Measurements from ENCODE around the gene PTPRN2. TPM values are rescaled to one million over a fixed set of nuclear protein-coding genes. Genes with fewer than 3 reads are reported as not detected.

PTPRN2 gene
- total RNA-seq, 4 donors from 2014 or later = 6.6 to 10.7 (median 8.2) TPM

GRCh38 chr7:158404031-158404761 lies 183.4 kb downstream of the PTPRN2 start:
- 64 to 69% methylated on average over 21 of the region's 23 CpGs for WGBS, 2 donors

GRCh38 chr7:158403013-158403821 lies 184.4 kb downstream of the PTPRN2 start:
- Histone ChIP-seq H3K27me3 (no peaks in the 10 kb centered on the region), H3K36me3 (no peaks in the 10 kb centered on the region), H3K27ac (no peak overlapping the region), H3K4me1 (no peaks in the 10 kb centered on the region), H3K4me3 (no peak overlapping the region), H3K9me3 (peaks cover 0 to 15% (median 0%) of the 10 kb centered on the region in 4 donors)
- WGBS, 2 donors = 73 to 78% methylated on average over 19 to 21 of the region's 21 CpGs
- no peak for DNase-seq (ENCODE audit: low spot score in 2 of 2)
- TF ChIP-seq EP300 (IDR thresholded peaks at IDR 0.05) (no peak), POLR2A (IDR thresholded peaks at IDR 0.05) (no peak), CTCF (IDR thresholded peaks at IDR 0.05) (no peak)

More at GRCh38 chr7:158404031-158404761, 183.4 kb downstream of the PTPRN2 start:
- no peak overlapping the region for H3K4me3 ChIP-seq
- DNase-seq (ENCODE audit: low spot score in 2 of 2) = no peak
- TF ChIP-seq CTCF (IDR thresholded peaks at IDR 0.05) (no peak), EP300 (IDR thresholded peaks at IDR 0.05) (no peak), POLR2A (IDR thresholded peaks at IDR 0.05) (no peak)
- H3K4me1 ChIP-seq = no peaks in the 10 kb centered on the region
- H3K27me3 ChIP-seq = no peaks in the 10 kb centered on the region
- no peaks in the 10 kb centered on the region for H3K36me3 ChIP-seq
- H3K9me3 ChIP-seq = peaks cover 0 to 6% (median 0%) of the 10 kb centered on the region in 4 donors
- no peak overlapping the region for H3K27ac ChIP-seq

GRCh38 chr7:158402471-158402870 lies 185.2 kb downstream of the PTPRN2 start:
- DNase-seq (ENCODE audit: low spot score in 2 of 2) = no peak
- no peak overlapping the region for H3K27ac ChIP-seq
- no peaks in the 10 kb centered on the region for H3K36me3 ChIP-seq
- no peaks in the 10 kb centered on the region for H3K4me1 ChIP-seq
- H3K9me3 ChIP-seq = peaks cover 0 to 17% (median 0%) of the 10 kb centered on the region in 4 donors
- no peak overlapping the region for H3K4me3 ChIP-seq
- 64 to 66% methylated on average over 11 of the region's 11 CpGs for WGBS, 2 donors
- no peaks in the 10 kb centered on the region for H3K27me3 ChIP-seq
- TF ChIP-seq CTCF (IDR thresholded peaks at IDR 0.05) = no peak
- TF ChIP-seq EP300 (IDR thresholded peaks at IDR 0.05) = no peak
- TF ChIP-seq POLR2A (IDR thresholded peaks at IDR 0.05) = no peak

- DNase-seq (ENCODE audit: low spot score in 2 of 2) = no peak
- H3K4me1 ChIP-seq = no peaks in the 10 kb centered on the region
- H3K27me3 ChIP-seq = no peaks in the 10 kb centered on the region
- H3K9me3 ChIP-seq = peaks cover 0 to 17% (median 0%) of the 10 kb centered on the region in 4 donors
- no peak overlapping the region for H3K4me3 ChIP-seq
- WGBS, 2 donors = 62 to 71% methylated on average over 10 of the region's 10 CpGs
- TF ChIP-seq POLR2A (IDR thresholded peaks at IDR 0.05) = no peak
- H3K36me3 ChIP-seq = no peaks in the 10 kb centered on the region
- H3K27ac ChIP-seq = no peak overlapping the region
Observed at GRCh38 chr7:158401826-158402225, 185.8 kb downstream of the PTPRN2 start.

GRCh38 chr7:158401295-158401694 lies 186.3 kb downstream of the PTPRN2 start:
- H3K9me3 ChIP-seq = peaks cover 0 to 17% (median 0%) of the 10 kb centered on the region in 4 donors
- 84 to 95% methylated on average over 8 of the region's 8 CpGs for WGBS, 2 donors
- H3K4me3 ChIP-seq = no peak overlapping the region
- no peaks in the 10 kb centered on the region for H3K27me3 ChIP-seq
- no peak overlapping the region for H3K27ac ChIP-seq
- H3K36me3 ChIP-seq = no peaks in the 10 kb centered on the region
- no peaks in the 10 kb centered on the region for H3K4me1 ChIP-seq
- no peak for TF ChIP-seq CTCF (IDR thresholded peaks at IDR 0.05)
- TF ChIP-seq EP300 (IDR thresholded peaks at IDR 0.05) = no peak
- TF ChIP-seq POLR2A (IDR thresholded peaks at IDR 0.05) = no peak
- no peak for DNase-seq (ENCODE audit: low spot score in 2 of 2)
